Activated CD8-positive, alpha-beta memory T cell treated with anti-CD3 and anti-CD28 coated beads, Interleukin-2, amount 50 U/mL, for 1 hour (primary cell): ENCODE measurements around the gene APOBR.
"Not testable (repeated sequence)": the region's sequence is repeated elsewhere in the genome, so short reads cannot be mapped to it uniquely, and the experiment has no call there.

Experiments
- DNase-seq: peaks from one replicate; pipeline ENCODE4 v3.0.0-alpha.2; 2020; ENCODE audit errors: extremely low read depth

Gene APOBR

DNA sequence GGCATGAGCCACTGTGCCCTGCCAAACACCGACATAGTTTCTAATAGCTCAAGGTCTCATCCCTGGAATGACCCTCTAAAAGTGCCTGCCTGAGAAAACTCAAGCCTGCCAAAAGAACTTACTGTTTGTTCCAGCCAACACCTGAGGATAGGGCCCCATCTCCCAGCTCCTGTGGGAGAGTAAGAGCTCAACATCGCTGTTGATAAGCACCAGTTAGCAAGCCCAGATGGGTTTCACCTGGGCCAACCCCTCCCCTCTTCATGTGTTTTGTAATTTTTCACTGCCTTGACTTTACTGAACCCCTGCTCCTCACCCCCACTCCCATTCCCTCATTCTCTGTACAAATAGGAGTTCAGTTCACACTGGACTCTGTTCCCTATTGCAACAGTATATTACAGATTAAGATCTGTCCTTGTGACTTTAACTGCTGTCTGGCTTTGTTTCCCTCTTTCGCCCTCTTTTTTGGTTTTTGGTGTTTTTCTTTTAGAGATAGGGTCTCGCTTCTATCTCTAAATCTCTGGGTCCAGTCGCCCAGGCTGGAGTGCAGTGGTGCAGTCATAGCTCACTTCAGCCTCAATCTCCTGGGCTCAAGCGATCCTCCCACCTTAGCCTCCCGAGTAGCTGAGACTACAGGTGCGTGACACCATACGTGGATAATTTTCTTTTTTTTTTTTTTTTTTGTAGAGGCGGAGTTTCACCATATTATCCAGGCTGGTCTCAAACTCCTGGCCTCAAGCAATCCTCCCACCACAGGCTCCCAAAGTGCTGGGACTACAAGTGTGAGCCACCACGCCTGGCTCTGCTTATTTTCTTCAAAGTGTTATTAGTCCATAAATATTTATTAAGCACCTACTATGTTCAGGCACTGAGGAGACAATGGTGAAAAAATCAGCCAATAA, 32.0 kb downstream of the APOBR start:
- DNase-seq: no peak

DNA sequence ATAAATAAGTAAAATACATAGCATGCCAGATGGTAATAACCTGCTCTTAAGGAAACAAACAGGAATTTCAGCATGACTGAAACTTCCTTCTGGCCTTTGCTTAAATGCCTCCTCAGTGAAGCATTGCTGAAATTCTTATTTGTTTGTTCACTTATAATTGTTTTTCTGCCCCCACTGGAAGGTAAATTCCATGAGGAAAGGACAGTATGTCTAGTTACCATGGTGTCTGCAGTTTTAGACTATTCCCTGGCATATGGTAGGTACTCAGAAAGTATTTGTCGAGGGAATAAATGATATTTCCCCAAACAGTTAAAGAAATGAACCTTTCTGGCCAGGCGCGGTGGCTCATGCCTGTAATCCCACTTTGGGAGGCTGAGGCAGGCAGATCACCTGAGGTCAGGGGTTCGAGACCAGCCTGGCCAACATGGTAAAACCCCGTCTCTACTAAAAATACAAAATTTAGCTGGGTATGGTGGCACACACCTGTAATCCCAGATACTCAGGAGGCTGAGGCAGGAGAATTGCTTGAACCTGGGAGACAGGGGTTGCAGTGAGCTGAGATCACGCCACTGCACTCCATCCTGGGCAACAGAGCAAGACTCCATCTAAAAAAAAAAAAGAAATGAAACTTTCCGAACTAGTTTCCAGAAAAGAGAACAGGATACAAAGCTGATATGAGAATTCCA, 32.8 kb downstream of the APOBR start:
- DNase-seq: not testable (repeated sequence)

GRCh38 chr16:28527985-28528384, 33.5 kb downstream of the APOBR start:
- no peak for DNase-seq

GRCh38 chr16:28528463-28528867, 34.0 kb downstream of the APOBR start:
- DNase-seq: no peak

- no peak for DNase-seq
Observed at GRCh38 chr16:28529124-28529523, 34.7 kb downstream of the APOBR start.

- no peak for DNase-seq
Observed at GRCh38 chr16:28531777-28532744, 37.6 kb downstream of the APOBR start.

- no peak for DNase-seq
Observed at GRCh38 chr16:28532940-28533647, 38.7 kb downstream of the APOBR start.

- DNase-seq: no peak
Observed at GRCh38 chr16:28534542-28535373, 40.3 kb downstream of the APOBR start.

DNA sequence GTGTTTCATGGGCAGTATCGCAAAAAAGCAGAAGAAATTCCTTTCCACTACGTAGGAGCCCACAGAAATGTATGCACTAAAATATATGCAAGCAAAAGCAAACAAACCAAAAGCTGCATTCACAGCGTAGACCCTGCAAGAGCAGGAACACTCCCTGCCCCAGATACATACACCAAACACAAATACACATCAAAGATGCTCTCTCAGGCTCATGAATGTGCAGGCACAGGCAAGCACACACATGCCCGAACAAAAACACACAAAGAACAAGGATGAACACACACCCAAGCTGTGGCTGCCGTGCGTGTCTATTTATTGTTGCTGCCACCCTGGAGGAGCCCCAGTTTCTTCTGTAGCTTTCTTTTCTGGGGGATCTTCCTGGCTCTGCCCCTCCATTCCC, 42.6 kb downstream of the APOBR start:
- DNase-seq: no peak

DNA sequence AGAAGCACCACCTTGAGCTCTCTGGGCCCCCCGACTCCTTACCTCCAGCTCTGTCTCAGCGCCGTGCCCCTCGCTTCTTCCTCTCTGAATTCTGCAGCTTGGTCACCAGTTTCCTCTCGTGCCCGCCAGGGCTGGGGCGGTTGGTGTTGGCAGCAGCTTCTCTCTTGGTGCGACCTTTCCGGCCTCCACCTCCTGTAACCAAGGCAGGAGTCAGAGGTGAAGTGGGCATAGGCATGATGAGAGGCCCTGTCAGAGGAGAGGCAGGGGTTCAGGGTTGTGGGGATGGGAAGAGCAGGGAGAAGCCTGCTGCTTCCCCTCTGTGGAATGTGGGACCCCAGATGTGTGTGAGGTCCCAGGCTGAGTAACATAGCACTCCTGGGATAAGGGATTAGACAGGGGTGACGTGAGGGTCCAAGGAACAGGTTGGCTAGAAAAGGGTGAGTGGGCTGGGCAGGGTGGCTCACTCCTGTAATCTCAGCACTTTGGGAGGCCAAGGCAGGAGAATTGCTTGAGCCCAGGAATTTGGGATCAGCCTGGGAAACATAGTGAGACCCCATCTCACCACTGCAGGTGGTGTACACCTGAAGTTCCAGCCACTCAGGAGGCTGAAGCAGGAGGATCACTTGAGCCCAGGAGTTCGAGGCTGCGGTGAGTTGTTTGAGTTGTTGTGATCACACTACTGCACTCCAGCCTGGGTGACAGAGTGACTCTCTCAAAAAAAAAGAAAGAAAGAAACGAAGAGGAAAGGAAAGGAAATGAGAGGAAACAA, 43.7 kb downstream of the APOBR start:
- DNase-seq: no peak

GRCh38 chr16:28538733-28539596, 44.5 kb downstream of the APOBR start, which contains the start of gene NUPR1:
NUPR1 (minus strand) TSS chr16:28538974; CDS start chr16:28538907, 67 bp downstream.
- no peak for DNase-seq

GRCh38 chr16:28540346-28540745, 45.9 kb downstream of the APOBR start:
- no peak for DNase-seq

GRCh38 chr16:28542646-28543045, 48.2 kb downstream of the APOBR start:
- DNase-seq: no peak

GRCh38 chr16:28543072-28543471, 48.6 kb downstream of the APOBR start:
- no peak for DNase-seq

DNA sequence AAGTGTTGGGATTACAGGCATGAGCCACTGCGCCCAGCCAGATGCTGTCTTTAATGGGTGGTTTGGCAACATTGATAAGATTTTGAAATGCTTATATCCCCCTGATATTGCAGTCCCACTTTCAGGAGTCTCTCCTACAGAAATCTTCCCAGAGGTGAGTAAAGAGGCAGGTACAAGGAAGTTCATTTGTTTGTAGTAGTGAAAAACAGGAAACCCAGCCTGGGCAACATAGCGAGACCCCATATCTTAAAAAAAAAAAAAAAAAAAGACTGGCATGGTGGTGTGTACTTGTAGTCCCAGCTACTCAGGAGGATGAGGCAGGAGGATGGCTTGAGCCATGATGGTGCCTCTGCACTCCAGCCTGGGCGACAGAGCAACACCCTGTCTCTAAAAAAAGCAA, 50.6 kb downstream of the APOBR start:
- no peak for DNase-seq

- not testable (repeated sequence) for DNase-seq
Observed at GRCh38 chr16:28545964-28546363, 51.5 kb downstream of the APOBR start.

DNA sequence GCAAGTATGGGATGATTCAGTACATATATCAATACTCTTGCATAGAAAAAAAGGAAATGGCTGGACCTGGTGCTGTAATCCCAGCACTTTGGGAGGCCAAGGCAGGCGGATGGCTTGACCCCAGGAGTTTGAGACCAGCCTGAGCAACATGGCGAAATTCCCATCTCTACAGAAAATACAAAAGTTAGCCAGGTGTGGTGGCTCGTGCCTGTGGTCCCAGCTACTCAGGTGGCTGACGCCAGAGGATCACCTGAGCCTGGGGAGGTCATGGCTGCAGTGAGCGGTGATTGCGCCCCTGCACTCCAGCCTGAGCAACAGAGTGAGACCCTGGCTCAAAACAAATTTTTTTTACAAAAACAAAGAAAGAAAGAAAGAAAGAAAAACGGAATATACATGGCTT, 52.2 kb downstream of the APOBR start:
- no peak for DNase-seq

DNA sequence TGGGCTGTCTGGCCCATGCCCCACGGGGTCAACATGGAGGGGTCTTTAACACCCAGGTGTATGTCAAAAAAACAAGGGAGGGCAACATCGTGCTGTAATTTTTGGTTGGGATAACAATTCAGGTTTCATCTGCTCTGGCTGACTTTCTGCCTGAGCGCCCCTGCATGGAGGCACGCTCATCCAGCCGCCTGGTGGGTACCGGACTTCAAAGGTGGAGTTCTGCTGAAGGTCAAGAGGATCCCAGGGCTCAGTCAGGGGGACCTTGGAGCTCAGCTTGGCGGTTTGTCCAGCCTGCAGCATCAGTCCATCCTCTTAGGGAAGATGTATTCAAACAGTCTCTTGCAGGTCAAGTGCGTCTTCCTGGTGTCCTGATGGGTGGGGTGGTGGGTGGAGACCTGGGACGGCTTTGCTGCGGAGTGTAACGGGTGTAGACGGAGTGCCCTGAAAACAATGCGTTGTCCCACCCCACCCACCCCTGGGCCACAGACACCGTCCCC, 53.9 kb downstream of the APOBR start:
- no peak for DNase-seq
